BE2C (cell line): ENCODE data around the gene TAS2R41.

ENCODE experiments used
- DNase-seq: peaks from one replicate; pipeline ENCODE4 v3.0.0-alpha.2; 2020
- H3K27me3 ChIP-seq: fragments of 250-450 bp; sonication (Bioruptor Pico); 2 replicates; pipeline ENCODE4 v1.5.1; 2020; ENCODE audit warnings: mild to moderate bottlenecking
- H3K36me3 ChIP-seq: fragments of 250-450 bp; sonication (Bioruptor Pico); 2 replicates; pipeline ENCODE4 v1.5.1; 2020; ENCODE audit warnings: mild to moderate bottlenecking
- H3K4me1 ChIP-seq: fragments of 250-450 bp; sonication (Bioruptor Pico); 2 replicates; pipeline ENCODE4 v1.5.1; 2020
- H3K4me3 ChIP-seq: 2 replicates; pipeline ENCODE4 v1.5.1; 2011; ENCODE audit warnings: low read depth, low read length
- H3K9me3 ChIP-seq: fragments of 250-450 bp; sonication (Bioruptor Pico); 2 replicates; pipeline ENCODE4 v1.5.1; 2020
- TF ChIP-seq, protein P1 (sequence below): IDR thresholded peaks from 2 replicates; pipeline ENCODE4 v1.5.1; 2012; ENCODE audit warnings: mild to moderate bottlenecking, low read depth, low read length

Gene TAS2R41

GRCh38 chr7:143452495-143452894 is 25.2 kb upstream of the TAS2R41 start:
- Histone ChIP-seq H3K27me3 (no peaks in the 10 kb centered on the region; the same call in 1 of the 2 replicates), H3K4me3 (no peak overlapping the region), H3K36me3 (no peaks in the 10 kb centered on the region), H3K9me3 (no peaks in the 10 kb centered on the region), H3K4me1 (no peaks in the 10 kb centered on the region)
- no peak for DNase-seq
- TF ChIP-seq, protein P1, sequence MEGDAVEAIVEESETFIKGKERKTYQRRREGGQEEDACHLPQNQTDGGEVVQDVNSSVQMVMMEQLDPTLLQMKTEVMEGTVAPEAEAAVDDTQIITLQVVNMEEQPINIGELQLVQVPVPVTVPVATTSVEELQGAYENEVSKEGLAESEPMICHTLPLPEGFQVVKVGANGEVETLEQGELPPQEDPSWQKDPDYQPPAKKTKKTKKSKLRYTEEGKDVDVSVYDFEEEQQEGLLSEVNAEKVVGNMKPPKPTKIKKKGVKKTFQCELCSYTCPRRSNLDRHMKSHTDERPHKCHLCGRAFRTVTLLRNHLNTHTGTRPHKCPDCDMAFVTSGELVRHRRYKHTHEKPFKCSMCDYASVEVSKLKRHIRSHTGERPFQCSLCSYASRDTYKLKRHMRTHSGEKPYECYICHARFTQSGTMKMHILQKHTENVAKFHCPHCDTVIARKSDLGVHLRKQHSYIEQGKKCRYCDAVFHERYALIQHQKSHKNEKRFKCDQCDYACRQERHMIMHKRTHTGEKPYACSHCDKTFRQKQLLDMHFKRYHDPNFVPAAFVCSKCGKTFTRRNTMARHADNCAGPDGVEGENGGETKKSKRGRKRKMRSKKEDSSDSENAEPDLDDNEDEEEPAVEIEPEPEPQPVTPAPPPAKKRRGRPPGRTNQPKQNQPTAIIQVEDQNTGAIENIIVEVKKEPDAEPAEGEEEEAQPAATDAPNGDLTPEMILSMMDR = no peak

- TF ChIP-seq, protein P1 = no peak
- DNase-seq = no peak
- no peaks in the 10 kb centered on the region for H3K9me3 ChIP-seq
Measured at GRCh38 chr7:143454091-143454680, 23.5 kb upstream of the TAS2R41 start.

DNA sequence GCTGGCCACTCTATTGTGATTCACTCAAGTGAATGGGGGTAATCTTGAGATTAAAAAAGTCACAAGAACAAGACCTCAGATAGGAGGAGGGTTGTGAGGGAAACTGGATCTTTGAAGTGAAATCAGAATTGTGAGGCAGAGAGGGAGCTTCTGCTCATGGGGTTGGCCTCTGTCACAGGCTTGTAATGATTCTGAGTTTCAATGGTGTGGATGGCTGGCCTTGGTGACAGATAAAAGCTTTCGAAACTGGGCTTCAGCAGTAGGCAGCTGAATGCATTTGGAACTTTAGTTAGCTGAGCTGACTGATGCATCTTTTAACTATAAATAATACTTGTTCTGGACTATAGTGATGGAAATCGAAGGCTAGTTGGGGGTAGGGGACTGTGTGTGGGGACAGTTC is 22.2 kb upstream of the TAS2R41 start:
- TF ChIP-seq, protein P1 = no peak
- no peak for DNase-seq
- H3K27me3 ChIP-seq = no peaks in the 10 kb centered on the region; the same call in 1 of the 2 replicates
- H3K4me3 ChIP-seq = no peak overlapping the region
- no peaks in the 10 kb centered on the region for H3K36me3 ChIP-seq
- H3K4me1 ChIP-seq = no peaks in the 10 kb centered on the region
- H3K9me3 ChIP-seq = no peaks in the 10 kb centered on the region

More at GRCh38 chr7:143454091-143454680, 23.5 kb upstream of the TAS2R41 start:
- Histone ChIP-seq H3K36me3 (no peaks in the 10 kb centered on the region), H3K27me3 (no peaks in the 10 kb centered on the region; the same call in 1 of the 2 replicates), H3K4me1 (no peaks in the 10 kb centered on the region), H3K4me3 (no peak overlapping the region)

DNA sequence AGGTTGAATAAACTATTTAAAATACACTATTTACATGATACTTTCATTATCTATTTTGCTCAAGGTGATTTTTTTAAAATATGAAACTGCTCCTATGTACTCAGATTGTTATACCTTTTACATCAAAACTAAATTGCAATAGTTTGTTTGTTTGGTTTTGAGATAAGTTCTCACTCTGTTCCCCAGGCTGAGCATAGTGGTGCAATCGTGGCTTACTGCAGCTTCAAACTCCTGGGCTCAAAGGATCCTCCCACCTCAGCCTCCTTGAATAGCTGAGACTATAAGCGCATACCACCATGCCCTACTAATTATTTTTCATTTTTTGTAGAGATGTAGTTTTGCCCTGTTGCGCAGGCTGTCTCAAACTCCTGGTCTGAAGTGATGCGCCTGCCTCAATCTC is 21.7 kb upstream of the TAS2R41 start:
- TF ChIP-seq, protein P1 = no peak
- H3K4me1 ChIP-seq = no peaks in the 10 kb centered on the region

GRCh38 chr7:143456992-143457793 is 20.5 kb upstream of the TAS2R41 start:
- H3K27me3 ChIP-seq = no peaks in the 10 kb centered on the region
- no peaks in the 10 kb centered on the region for H3K9me3 ChIP-seq
- TF ChIP-seq, protein P1 = no peak
- H3K36me3 ChIP-seq = no peaks in the 10 kb centered on the region
- no peaks in the 10 kb centered on the region for H3K4me1 ChIP-seq
- H3K4me3 ChIP-seq = no peak overlapping the region
- DNase-seq = no peak

More for the DNA sequence above, 21.7 kb upstream of the TAS2R41 start:
- no peak overlapping the region for H3K4me3 ChIP-seq
- H3K36me3 ChIP-seq = no peaks in the 10 kb centered on the region
- H3K27me3 ChIP-seq = no peaks in the 10 kb centered on the region; the same call in 1 of the 2 replicates
- no peak for DNase-seq
- H3K9me3 ChIP-seq = no peaks in the 10 kb centered on the region

DNA sequence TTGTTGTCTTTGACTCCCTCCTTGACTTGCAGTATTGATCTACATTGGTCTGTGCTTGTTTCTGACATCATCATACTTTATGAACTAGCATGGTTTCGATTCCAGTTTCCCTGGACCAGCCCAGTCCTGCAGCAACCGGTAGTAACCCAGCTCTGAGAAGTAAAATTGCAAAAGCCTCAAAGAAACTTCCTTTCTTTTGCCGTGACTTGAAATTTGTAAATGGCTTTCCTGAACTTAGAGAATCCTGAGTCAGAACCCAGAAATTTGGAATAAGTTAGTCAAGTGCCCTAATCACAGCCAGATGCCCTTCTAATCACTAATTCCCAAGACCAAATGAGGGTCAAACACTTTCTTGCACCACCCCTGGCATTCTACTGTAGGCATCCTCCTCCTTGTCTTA is 19.4 kb upstream of the TAS2R41 start:
- H3K36me3 ChIP-seq = no peaks in the 10 kb centered on the region
- no peaks in the 10 kb centered on the region for H3K27me3 ChIP-seq
- no peaks in the 10 kb centered on the region for H3K9me3 ChIP-seq
- no peaks in the 10 kb centered on the region for H3K4me1 ChIP-seq
- TF ChIP-seq, protein P1 = no peak
- H3K4me3 ChIP-seq = no peak overlapping the region
- no peak for DNase-seq
